PC-9 (cell line): ENCODE data around the gene TRIP6. TPM values are rescaled to one million over a fixed set of nuclear protein-coding genes. Genes with fewer than 3 reads are reported as not detected.

ENCODE experiments used
- BruUV-seq: library from RNA; stranded (reverse); fragments of 400-500 nt; replicated peaks from 2 replicates; lab custom pipeline; 2021; lab: Mats Ljungman, UMichigan
- CTCF ChIA-PET: fragments of 300-600 bp; sonication (Branson Sonifier 250); formaldehyde crosslinking; loops from one replicate; lab custom pipeline; 2022; ENCODE audit warnings: antibody characterized with exemption; lab: Charles Lee
- POLR2A ChIA-PET: fragments of 300-600 bp; sonication (Branson Sonifier 250); formaldehyde crosslinking; loops from one replicate; lab custom pipeline; 2022; ENCODE audit warnings: antibody characterized with exemption; ENCODE audit not compliant: unreplicated experiment; lab: Charles Lee
- DNase-seq, 2 experiments: peaks; one replicate each; pipeline versions ENCODE4 v3.0.0 to v3.0.0-alpha.2; 2015 to 2022; ENCODE audit warnings: mixed read lengths in 1 of 2
- H2AFZ ChIP-seq: fragments of 200-600 bp; sonication (generic); 2 replicates; pipeline ENCODE4 v1.8.1; 2017; ENCODE audit warnings: antibody characterized with exemption
- H3F3A ChIP-seq: fragments of 200-600 bp; sonication (generic); 2 replicates; pipeline ENCODE4 v1.8.1; 2017; ENCODE audit warnings: antibody characterized with exemption, mild to moderate bottlenecking, low read depth; ENCODE audit not compliant: insufficient read depth
- H3K27ac ChIP-seq: fragments of 200-600 bp; sonication (generic); 2 replicates; pipeline ENCODE4 v1.6.1; 2016; ENCODE audit warnings: mixed run types
- H3K27me3 ChIP-seq: fragments of 200-600 bp; sonication (generic); 2 replicates; pipeline ENCODE4 v1.6.1; 2016; ENCODE audit warnings: low read depth, mixed run types; ENCODE audit not compliant: insufficient read depth
- H3K36me3 ChIP-seq: fragments of 200-600 bp; sonication (generic); 2 replicates; pipeline ENCODE4 v1.6.1; 2016; ENCODE audit warnings: low read depth, mixed run types
- H3K4me1 ChIP-seq: fragments of 200-600 bp; sonication (generic); replicated peaks from 2 replicates; pipeline ENCODE4 v1.6.1; 2016; ENCODE audit warnings: mixed run types; ENCODE audit not compliant: insufficient read depth
- H3K4me2 ChIP-seq: fragments of 200-600 bp; sonication (generic); 2 replicates; pipeline ENCODE4 v1.6.1; 2017; ENCODE audit warnings: mixed run types
- H3K4me3 ChIP-seq: fragments of 200-600 bp; sonication (generic); 2 replicates; pipeline ENCODE4 v1.6.1; 2016; ENCODE audit warnings: mixed run types
- H3K79me2 ChIP-seq: fragments of 200-600 bp; sonication (generic); 2 replicates; pipeline ENCODE4 v1.6.1; 2017; ENCODE audit warnings: low read depth, mixed run types
- H3K9me2 ChIP-seq: fragments of 200-600 bp; sonication (generic); 2 replicates; pipeline ENCODE4 v1.8.1; 2017; ENCODE audit warnings: mild to moderate bottlenecking; ENCODE audit not compliant: insufficient read depth
- H3K9me3 ChIP-seq: fragments of 200-600 bp; sonication (generic); 2 replicates; pipeline ENCODE4 v1.8.1; 2016; ENCODE audit warnings: low read depth; ENCODE audit not compliant: insufficient read depth
- H4K20me1 ChIP-seq: fragments of 200-600 bp; sonication (generic); 2 replicates; pipeline ENCODE4 v1.8.1; 2017; ENCODE audit not compliant: insufficient read depth
- EZH2 ChIP-seq: fragments of 200-600 bp; sonication (generic); IDR thresholded peaks from 2 replicates; pipeline ENCODE4 v1.8.0; 2017; ENCODE audit warnings: antibody characterized with exemption, low read depth
- intact Hi-C: fragments of 100-400 bp; cut with micrococcal nuclease; formaldehyde crosslinking; loops from one replicate; pipeline ENCODE4 v1.10.0; 2022; ENCODE audit not compliant: unreplicated experiment
- total RNA-seq: library from RNA; stranded (reverse); gene quantifications from 2 replicates; pipeline ENCODE4 v1.2.3, GENCODE V29; 2021
- TF ChIP-seq, protein P1 (sequence below): fragments of 200-600 bp; sonication (generic); conservative IDR thresholded peaks from 2 replicates; pipeline ENCODE4 v1.6.1; 2017; ENCODE audit warnings: mixed run types, antibody characterized with exemption, mild to moderate bottlenecking, moderate library complexity

The TRIP6 gene
- total RNA-seq, 1 experiment from 2014 or later = 89.3 TPM

DNA sequence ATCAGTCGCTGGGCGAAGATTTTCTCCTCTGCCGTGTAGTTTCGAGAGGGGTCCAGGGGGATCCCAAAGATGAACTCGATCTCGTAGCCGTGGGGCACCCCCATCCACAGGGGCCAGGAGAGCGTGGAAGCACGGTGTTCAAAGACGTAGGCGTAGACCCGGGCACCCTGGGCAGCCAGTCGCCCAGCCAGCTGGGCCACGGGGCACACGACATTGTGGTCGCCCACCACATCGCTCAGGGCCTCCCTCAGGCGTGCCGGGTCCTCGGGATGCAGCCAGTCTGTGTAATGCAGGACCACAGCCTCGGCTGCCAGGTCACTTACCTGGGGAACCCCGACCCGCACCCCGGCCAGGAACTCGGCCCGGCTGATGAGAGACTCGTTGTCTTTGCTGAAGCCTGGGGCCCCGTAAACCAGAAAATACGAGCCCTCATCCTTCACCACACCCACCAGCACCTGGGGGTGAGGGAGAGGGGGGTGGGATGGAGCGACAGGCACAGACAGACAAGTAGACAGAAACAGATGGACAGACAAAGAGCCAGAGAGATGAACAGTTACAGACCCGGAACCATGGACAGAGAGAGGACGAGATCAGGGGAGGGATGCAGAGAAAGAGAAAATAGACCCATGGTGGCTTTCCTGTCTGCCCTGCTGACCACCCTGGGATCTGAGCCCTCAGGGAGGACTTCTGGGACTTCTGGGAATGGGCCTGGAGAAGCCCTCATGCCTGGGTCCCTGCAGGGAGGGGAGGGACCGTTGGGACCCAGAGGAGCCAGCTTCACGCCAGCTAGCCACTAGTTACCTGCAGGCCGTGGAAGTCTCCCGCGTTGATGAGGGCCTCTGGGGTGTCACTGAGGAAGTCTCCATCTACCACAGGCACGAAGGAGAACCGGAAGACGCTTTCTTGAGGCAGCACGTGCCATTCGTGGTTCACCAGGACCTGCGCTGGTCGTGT, 25.5 kb downstream of the TRIP6 start:
- Histone ChIP-seq H4K20me1 (no peaks in the 10 kb centered on the region; the same call in 1 of the 2 replicates), H3K36me3 (peaks cover 5% of the 10 kb centered on the region), H3K79me2 (peaks cover 18% of the 10 kb centered on the region), H3K27ac (no peak overlapping the region), H3K27me3 (peaks cover 11% of the 10 kb centered on the region; the same call in 1 of the 2 replicates), H3K4me3 (no peak overlapping the region), H3K4me2 (no peak overlapping the region), H3K9me2 (no peaks in the 10 kb centered on the region), H2AFZ (no peak overlapping the region), H3F3A (peaks cover 38% of the 10 kb centered on the region), H3K4me1 (peaks cover 26% of the 10 kb centered on the region), H3K9me3 (no peaks in the 10 kb centered on the region)
- intact Hi-C loops = loop anchor here (5.0 to 10.0 kb wide), 4 partner anchors 65 to 642 kb away; partner anchors contain the start of gene EPHB4
- no TSS peak for BruUV-seq
- ChIA-PET POLR2A (interaction anchor here (0.6 kb wide), 1 partner anchor 59 kb away, joined by 4 read pairs; no protein-coding TSS in a partner anchor), CTCF (no interaction called here)
- no peak for DNase-seq
- TF ChIP-seq EZH2 = no peak
- TF ChIP-seq, protein P1, sequence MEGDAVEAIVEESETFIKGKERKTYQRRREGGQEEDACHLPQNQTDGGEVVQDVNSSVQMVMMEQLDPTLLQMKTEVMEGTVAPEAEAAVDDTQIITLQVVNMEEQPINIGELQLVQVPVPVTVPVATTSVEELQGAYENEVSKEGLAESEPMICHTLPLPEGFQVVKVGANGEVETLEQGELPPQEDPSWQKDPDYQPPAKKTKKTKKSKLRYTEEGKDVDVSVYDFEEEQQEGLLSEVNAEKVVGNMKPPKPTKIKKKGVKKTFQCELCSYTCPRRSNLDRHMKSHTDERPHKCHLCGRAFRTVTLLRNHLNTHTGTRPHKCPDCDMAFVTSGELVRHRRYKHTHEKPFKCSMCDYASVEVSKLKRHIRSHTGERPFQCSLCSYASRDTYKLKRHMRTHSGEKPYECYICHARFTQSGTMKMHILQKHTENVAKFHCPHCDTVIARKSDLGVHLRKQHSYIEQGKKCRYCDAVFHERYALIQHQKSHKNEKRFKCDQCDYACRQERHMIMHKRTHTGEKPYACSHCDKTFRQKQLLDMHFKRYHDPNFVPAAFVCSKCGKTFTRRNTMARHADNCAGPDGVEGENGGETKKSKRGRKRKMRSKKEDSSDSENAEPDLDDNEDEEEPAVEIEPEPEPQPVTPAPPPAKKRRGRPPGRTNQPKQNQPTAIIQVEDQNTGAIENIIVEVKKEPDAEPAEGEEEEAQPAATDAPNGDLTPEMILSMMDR = no peak

DNA sequence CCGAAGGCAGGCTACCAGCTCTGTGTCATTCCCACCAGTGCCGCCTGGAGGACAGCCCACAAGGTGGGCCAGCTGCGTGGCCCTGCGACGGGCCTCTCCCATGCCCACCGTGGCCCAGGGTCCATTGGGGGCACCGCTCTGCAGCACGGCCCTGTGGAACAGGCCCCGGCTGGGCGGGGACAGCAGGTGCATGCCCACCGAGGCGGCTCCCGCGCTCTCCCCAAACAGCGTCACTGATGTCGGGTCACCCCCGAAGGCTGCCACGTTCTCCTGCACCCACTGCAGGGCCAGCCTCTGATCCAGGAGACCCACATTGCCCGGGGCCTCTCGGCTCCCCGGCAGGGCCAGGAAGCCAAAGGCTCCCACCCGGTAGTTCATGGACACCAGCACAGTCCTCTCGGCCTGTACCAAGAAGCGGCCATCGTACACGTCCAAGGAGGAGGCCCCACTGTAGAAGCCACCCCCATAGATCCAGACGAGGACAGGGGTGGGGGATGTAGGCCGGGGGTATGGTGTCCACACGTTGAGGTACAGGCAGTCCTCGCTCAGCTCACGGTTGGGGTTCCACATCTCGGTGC, 26.2 kb downstream of the TRIP6 start:
- no TSS peak for BruUV-seq
- Histone ChIP-seq H2AFZ (no peak overlapping the region), H3K27ac (no peak overlapping the region), H3K79me2 (peaks cover 11% of the 10 kb centered on the region), H3K4me1 (peaks cover 18% of the 10 kb centered on the region), H3K4me3 (no peak overlapping the region), H3K9me2 (no peaks in the 10 kb centered on the region), H3K36me3 (peaks cover 1% of the 10 kb centered on the region), H3F3A (peaks cover 30% of the 10 kb centered on the region; the same call in 1 of the 2 replicates), H3K4me2 (no peak overlapping the region), H3K27me3 (peaks cover 11% of the 10 kb centered on the region; the same call in 1 of the 2 replicates), H3K9me3 (no peaks in the 10 kb centered on the region), H4K20me1 (no peaks in the 10 kb centered on the region)
- POLR2A ChIA-PET = interaction anchor here (0.6 kb wide), 1 partner anchor 58 kb away, joined by 4 read pairs; no protein-coding TSS in a partner anchor
- CTCF ChIA-PET = interaction anchor here (0.7 kb wide), 1 partner anchor 335 kb away, joined by 6 read pairs; no protein-coding TSS in a partner anchor
- no peak for DNase-seq
- intact Hi-C loops = loop anchor here (5.0 to 10.0 kb wide), 4 partner anchors 66 to 641 kb away; partner anchors contain the start of gene EPHB4
- TF ChIP-seq, protein P1 = no peak
- no peak for TF ChIP-seq EZH2
